ENCODE data around the gene LDLRAD3.

DNA sequence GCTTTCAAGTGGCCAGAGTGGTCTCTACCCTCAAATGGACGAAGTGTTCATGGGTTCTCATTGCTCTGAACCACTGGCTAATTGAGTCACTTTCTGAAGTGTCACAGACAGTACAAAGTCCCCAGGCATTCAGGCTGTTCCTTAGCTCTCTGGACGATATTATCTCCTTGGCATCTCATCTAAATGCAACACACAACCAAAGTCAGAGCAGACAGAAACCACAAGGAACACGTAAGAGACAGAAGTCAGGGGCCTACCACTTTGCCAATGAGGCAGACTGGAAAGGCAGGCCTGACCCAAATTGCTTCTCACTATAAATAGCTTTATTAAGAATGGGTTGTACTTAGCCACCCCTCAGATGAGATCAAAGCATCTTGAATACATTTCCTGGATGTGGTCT lies 29.0 kb upstream of the LDLRAD3 start:
- TF ChIP-seq, protein P1, sequence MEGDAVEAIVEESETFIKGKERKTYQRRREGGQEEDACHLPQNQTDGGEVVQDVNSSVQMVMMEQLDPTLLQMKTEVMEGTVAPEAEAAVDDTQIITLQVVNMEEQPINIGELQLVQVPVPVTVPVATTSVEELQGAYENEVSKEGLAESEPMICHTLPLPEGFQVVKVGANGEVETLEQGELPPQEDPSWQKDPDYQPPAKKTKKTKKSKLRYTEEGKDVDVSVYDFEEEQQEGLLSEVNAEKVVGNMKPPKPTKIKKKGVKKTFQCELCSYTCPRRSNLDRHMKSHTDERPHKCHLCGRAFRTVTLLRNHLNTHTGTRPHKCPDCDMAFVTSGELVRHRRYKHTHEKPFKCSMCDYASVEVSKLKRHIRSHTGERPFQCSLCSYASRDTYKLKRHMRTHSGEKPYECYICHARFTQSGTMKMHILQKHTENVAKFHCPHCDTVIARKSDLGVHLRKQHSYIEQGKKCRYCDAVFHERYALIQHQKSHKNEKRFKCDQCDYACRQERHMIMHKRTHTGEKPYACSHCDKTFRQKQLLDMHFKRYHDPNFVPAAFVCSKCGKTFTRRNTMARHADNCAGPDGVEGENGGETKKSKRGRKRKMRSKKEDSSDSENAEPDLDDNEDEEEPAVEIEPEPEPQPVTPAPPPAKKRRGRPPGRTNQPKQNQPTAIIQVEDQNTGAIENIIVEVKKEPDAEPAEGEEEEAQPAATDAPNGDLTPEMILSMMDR (IDR thresholded peaks at IDR 0.05) = no peak
- TF ChIP-seq POLR2AphosphoS5 (IDR thresholded peaks at IDR 0.05) = no peak

Measured in prostate gland (tissue), 2 donors.